ENCODE data around the gene CALD1.

The CALD1 gene

GRCh38 chr7:134842062-134842461 lies 62.6 kb downstream of the CALD1 start:
- TF ChIP-seq CTCF (IDR thresholded peaks at IDR 0.05), result no peak

DNA sequence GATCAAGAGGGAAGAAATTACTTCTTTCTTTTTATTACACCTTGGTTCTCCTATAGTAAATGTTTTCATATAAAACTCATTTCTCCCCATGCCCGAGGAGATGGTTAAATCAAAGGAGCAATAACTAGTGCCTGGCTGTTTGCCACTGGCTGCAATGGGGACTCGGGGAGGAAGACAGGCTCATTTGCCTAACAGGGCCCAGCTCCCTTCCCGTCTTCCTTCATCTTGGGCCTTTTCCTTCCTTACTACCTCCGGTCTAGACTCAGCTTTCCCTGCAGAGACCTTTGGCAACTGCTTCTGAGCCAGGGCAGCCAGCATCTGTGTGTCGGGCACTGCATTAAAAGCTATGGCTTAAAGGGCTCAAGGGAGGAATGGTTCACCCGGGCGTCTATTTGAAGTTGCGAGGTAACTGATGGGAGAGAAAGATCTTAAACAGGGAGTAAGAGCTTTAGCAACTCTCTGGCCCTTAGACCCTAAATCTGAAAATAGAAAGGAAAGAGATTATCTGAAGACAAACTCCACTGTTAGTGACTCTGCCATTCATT lies 63.5 kb downstream of the CALD1 start:
- TF ChIP-seq CTCF (IDR thresholded peaks at IDR 0.05), result no peak

GRCh38 chr7:134844200-134844599 lies 64.8 kb downstream of the CALD1 start:
- TF ChIP-seq CTCF (IDR thresholded peaks at IDR 0.05), result no peak

DNA sequence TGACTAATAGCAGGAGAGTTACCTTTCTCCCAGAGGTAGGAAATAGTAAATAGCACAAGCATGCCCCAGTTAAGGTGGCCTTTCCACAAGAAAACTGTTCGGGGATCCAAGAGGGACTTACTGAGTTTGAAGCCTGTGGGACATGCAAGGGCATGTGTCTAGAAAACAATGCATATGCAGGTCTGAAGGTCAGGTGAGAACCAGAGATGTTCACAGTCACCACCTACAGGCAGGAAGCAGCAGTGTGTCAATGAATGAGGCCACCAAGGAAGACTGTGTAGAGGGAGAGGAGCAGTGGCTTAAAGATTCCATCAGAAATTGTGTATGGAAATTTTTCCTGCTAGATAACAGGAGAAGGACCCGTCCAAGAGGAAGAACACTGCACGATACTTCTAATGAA lies 66.0 kb downstream of the CALD1 start:
- TF ChIP-seq CTCF (IDR thresholded peaks at IDR 0.05), result peak; percentile 29; the same call in 1 of the 2 replicates

GRCh38 chr7:134847851-134848588 lies 68.6 kb downstream of the CALD1 start:
- TF ChIP-seq CTCF (IDR thresholded peaks at IDR 0.05), result no peak

DNA sequence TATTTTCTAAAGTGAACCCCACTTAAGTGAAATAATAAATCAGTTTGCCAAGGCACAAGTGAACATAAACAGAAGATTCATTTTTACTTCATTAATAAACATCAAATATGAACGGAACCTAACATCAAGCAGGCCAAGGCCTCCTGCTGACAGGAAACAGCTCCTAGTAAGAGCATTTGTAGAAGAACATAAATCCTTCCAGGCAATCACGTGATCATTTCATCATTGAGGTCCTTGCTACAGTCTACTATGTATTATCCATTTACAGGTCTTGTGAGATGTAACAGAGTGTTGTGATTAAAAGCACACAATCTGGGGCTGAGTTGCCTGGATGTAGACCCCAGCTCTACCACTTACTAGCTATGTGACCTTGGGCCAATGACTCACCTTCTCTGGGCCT lies 70.6 kb downstream of the CALD1 start:
- no peak for TF ChIP-seq CTCF (IDR thresholded peaks at IDR 0.05)

DNA sequence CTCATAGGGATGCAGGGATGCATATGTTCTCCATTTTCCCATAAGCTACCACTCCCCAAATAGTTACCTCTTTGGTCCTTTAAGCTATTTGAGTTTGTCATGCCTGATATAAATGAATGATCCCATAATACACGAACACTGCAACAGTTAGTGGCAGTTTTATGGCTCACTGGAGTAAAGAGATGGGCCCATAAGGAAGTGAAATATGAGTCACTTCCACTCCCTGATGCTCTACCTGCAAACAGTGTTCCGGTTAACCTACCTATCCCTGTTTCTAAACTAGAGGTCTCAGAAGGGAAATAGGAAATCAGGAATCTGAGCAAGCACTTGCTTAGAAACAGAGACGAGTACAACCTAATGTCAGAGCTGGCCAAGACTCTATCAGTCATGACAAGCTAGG lies 71.7 kb downstream of the CALD1 start:
- no peak for TF ChIP-seq CTCF (IDR thresholded peaks at IDR 0.05)

Data from LNCAP (cell line).